GM19395 (cell line): ENCODE results near the gene SYNE1.

Experiments used
- ATAC-seq: cut with Tn5 transposase; IDR thresholded peaks from one replicate; pipeline ENCODE4 v1.9.1; 2021; ENCODE audit warnings: mild to moderate bottlenecking, moderate library complexity; ENCODE audit not compliant: unreplicated experiment

Gene SYNE1

DNA sequence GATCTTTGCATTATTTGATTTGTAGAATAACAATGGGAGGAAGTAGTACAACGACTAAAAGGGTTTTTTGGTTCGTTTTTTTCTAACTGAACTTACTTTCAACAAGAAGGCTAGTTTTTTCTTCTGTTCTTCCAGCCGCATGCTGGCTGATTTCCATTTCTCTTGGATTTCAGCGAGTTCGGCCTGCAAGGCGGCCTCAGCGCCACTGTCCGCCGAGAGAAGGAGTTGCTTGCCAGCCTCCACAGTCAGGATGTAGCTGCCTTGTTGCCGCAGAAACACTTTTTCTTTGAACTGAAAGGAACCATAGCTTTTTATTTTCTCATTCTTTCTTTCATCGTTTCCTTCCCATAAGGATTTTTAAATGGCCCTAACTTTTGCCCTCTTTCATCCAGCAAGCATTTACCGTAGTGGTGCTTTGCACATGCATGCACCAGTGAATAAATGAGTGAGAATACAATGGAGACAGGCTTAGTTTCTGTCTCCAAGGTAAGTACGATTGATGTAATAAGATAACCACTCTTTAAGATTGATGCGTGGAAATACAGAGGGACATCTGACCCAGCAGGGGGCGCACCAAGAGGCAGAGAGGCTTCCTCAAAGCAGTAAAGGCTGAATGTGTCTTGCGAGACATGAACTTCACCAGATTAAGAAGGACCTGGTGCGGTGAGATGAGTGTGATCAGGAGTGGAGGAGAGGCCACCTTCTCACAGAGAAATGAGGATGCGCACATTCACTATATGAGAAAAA, 430.9 kb downstream of the SYNE1 start:
- no peak for ATAC-seq

DNA sequence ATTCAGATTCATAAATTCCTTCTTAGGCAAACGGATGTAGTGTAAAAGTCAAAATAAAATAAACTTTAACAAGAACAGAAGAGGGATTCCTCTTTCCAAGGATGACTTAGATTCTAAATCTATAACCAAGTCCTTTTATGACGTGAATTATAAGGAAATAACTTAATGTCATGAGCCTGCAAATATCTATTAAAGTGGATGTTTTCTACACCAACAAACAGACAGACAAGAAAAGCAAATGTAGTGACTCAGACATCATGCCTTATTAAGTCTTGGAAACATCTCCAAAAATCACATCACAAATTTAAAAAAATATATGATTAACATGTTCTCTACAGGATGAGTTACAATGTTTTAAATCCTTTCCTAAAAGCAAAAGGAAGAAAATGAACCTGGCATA, 432.6 kb downstream of the SYNE1 start:
- ATAC-seq = no peak

DNA sequence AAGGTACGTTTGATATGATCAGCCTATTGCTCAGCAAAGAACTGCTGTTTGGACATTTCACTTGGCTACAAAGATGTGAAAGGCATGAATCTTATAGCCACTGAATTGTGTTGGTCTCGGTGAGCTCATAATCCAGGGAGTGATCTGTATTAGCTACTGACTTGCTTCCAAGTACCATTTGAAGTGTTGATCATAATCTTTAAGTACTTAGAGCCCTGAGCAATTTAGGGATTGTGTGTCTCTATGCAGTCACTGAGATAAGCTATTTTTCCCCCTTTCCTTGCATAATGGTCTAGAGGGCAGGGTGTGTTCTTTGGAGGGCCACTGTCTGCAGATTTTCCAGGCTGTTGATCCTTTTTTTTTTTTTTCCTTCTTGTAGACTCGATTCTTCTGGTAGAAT, 436.0 kb downstream of the SYNE1 start:
- ATAC-seq = no peak

GRCh38 chr6:152195896-152196295, 441.3 kb downstream of the SYNE1 start:
- no peak for ATAC-seq

GRCh38 chr6:152189736-152190135, 447.4 kb downstream of the SYNE1 start:
- ATAC-seq = no peak

DNA sequence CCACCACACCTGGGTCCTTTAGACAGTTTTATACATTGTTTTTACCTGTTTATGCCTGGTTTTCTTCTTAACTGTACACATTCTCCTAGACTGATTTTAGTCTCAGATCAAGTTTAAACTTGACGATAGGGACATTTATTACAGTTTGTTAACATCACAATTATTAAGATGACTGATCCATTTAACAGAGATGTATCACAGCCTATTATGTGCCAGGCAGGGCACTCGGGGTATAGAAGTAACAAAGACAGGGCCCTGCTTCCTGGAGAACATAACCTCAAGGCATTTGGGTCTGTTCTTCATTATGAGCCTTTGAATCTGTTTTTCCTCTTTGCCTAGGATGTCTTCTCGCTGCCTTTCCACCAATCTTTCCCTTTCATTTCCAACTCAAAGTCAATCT, 449.2 kb downstream of the SYNE1 start:
- no peak for ATAC-seq

GRCh38 chr6:152186840-152187239, 450.3 kb downstream of the SYNE1 start:
- no peak for ATAC-seq

DNA sequence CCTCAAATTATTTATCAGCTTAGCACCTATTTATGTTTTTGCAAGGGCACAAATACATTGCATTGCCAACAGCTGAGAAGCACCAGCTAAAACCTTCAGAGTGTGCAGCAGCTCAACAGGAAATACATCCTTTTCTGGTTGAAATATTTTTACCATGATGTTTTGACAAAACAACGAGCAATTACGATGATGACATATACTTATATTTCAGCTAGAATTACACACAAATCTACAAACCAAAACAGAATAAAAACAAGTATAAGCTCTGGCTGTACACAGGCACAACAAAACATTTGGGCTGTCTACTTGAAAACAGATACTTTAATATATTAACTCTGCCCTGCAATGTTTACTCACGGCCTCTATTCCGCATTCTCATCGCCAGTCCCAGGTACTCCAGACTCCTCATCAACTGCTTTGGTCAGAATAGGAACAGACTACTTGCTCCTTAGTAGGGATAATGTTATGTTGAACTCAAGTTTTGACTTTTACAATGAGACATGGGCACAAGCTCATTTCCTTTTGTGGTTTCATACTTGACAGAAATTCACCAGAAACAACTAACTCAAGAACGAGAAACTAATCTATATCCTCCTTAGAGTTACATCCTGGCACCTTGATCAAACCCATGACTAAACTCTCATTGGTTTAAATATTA, 452.1 kb downstream of the SYNE1 start:
- peak; percentile 82 for ATAC-seq

DNA sequence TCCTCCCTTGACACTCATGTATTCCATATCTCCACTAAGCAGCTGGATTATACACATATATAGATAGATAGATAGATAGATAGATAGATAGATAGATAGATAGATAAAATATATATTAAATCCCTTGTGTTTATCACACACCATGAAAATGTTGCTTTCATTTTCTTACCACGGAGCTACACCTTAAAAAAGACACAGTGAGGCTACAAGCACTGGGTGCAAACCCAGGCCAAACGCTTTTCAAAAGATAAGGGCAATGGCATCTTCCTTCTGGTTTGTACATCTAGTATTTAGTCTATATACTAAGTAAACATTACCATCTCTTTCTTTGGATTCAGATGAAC, 452.6 kb downstream of the SYNE1 start:
- peak; percentile 39 for ATAC-seq

DNA sequence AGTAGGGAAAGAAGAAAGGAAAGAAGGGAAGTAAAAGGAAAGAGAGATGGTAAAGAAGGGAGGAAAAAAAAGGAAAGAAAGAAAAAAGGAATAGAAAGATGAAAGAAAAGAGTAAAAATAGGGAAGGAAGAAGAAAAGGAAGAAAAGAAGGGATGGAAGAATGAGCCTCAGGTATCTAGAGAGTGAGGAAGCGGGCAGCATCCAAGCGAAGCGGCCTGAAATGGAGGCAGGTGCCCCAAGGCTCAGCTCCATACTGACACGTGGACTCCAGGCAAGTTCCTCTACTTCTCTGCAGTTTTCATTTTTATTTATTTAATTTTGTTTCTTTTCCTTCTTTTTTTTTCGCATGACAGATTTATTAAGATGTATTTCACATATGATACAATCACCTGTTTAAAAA, 456.6 kb downstream of the SYNE1 start:
- no peak for ATAC-seq

DNA sequence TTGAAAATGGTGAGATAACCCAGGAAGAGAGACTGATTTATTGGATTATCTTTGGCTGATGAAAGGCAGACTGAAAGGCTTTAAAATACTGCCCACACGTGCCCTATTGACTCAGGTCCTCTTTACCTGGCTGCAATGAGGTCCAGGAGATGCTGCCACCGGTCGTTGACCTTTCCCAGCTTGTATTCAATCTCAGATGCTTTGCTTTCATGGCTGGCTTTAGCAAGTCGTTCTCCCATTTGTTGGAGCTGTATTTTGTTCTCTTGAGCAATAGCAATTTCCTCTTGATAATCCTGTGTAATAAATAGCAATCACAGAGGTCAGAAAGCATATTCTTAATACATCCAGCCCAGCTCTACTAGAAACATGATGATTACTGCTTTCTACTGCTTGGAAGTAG, 460.9 kb downstream of the SYNE1 start:
- no peak for ATAC-seq

DNA sequence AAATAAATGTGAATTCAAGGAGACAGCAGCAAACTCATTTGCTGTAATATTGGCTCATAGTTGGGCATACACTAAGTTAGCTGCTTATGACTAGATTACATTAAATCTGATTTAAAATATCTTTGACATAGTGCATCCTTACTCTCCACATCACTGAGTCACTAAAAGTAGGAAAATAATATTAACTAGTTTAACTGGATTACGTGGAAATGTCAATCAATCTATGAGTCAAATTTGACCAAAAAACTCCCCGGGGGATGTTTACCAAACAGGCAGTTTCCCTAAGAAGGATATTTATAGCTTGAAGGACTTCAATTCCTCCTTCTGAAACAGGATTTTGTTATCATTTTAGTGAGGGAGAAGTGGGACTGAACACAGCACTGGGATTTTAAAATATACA, 463.2 kb downstream of the SYNE1 start:
- ATAC-seq = no peak

GRCh38 chr6:152173321-152173720, 463.8 kb downstream of the SYNE1 start:
- ATAC-seq = no peak

GRCh38 chr6:152170702-152171667, 466.2 kb downstream of the SYNE1 start:
- ATAC-seq = peak; percentile 98

DNA sequence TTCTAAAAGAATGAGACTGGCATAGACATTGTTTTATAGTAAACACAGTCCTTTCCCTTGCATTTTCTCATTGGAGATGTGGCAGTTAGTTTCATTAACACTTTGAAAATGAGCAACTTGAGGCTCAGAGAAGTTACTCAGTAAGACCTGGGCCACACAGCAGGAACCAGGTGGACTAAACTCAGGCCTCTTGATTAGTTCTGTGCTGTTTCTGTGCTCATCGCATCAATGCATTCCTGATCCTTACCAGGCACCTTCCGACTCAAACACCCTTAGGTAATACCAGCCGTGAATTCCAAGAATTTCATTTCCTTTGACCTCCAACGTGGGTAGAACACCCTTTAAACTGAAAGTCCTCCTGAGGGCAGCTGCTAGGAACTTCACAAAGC, 466.9 kb downstream of the SYNE1 start:
- ATAC-seq = no peak

GRCh38 chr6:152167641-152168603, 469.2 kb downstream of the SYNE1 start:
- ATAC-seq = no peak

- ATAC-seq = no peak
Observed at GRCh38 chr6:152166897-152167296, 470.3 kb downstream of the SYNE1 start.

GRCh38 chr6:152166497-152166896, 470.7 kb downstream of the SYNE1 start:
- ATAC-seq = no peak

GRCh38 chr6:152164957-152165356, 472.2 kb downstream of the SYNE1 start:
- no peak for ATAC-seq

DNA sequence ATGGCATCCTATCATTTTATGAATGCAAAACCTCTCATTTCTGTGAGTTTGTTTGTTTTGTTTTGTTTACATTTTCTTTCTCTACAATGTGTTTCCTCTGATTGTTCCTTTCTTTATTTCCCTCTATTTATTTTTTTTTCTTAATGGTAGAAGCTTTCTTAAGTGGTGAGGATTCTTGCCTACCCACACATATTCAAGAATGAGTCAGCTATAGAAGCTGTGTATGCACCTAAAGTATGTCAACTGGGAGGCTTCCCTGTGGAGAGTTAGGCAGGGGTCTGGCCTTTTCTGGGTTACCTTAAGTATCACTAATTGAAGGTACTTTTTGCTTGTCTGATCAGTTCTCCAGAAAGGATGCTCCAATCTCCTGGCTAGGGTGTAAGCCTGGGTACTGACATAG, 475.7 kb downstream of the SYNE1 start:
- peak; percentile 41 for ATAC-seq
